Progenitor cell of endocrine pancreas (in vitro differentiated cells): ENCODE data around the gene NR1D2. TPM values are rescaled to one million over a fixed set of nuclear protein-coding genes. Genes with fewer than 3 reads are reported as not detected.

Experiments used
- DNase-seq: peaks from one replicate; pipeline ENCODE4 v3.0.0; 2021; ENCODE audit warnings: low spot score; ENCODE audit not compliant: unreplicated experiment
- H3K27ac Mint-ChIP-seq: 2 replicates; pipeline ENCODE4 v1.8.0; 2021; ENCODE audit warnings: mild to moderate bottlenecking, moderate library complexity, mixed read lengths
- H3K27me3 Mint-ChIP-seq: 2 replicates; pipeline ENCODE4 v1.8.0; 2021; ENCODE audit warnings: mixed read lengths
- H3K36me3 Mint-ChIP-seq: 2 replicates; pipeline ENCODE4 v1.8.0; 2022; ENCODE audit warnings: mixed read lengths; ENCODE audit not compliant: insufficient read depth
- H3K4me1 Mint-ChIP-seq: 2 replicates; pipeline ENCODE4 v1.8.0; 2021; ENCODE audit warnings: low read depth, mixed read lengths
- H3K4me3 Mint-ChIP-seq: 2 replicates; pipeline ENCODE4 v1.8.0; 2021; ENCODE audit warnings: low read depth, mild to moderate bottlenecking, moderate library complexity, mixed read lengths
- H3K9me3 Mint-ChIP-seq: 2 replicates; pipeline ENCODE4 v1.8.0; 2021; ENCODE audit warnings: low read depth, mixed read lengths
- CTCF ChIP-seq: fragments of 200-600 bp; sonication (generic); IDR thresholded peaks from one replicate; pipeline ENCODE4 v1.5.0; 2021; ENCODE audit warnings: antibody characterized with exemption, mild to moderate bottlenecking; ENCODE audit not compliant: unreplicated experiment
- total RNA-seq: library from RNA; stranded (reverse); gene quantifications from 2 replicates; pipeline ENCODE4 v1.2.1, GENCODE V29; 2021

Gene NR1D2
- total RNA-seq, 1 donor from 2014 or later: 14.9 TPM

GRCh38 chr3:23919628-23920027 is 25.5 kb upstream of the NR1D2 start:
- Mint-ChIP-seq H3K4me1 (peaks cover 39% of the 10 kb centered on the region), H3K27me3 (no peaks in the 10 kb centered on the region), H3K36me3 (peaks cover 27% of the 10 kb centered on the region), H3K4me3 (peak overlapping the region; percentile 19), H3K9me3 (no peaks in the 10 kb centered on the region), H3K27ac (no peak overlapping the region)
- DNase-seq: no peak
- no peak for TF ChIP-seq CTCF

GRCh38 chr3:23920151-23920655 is 24.9 kb upstream of the NR1D2 start:
- peak overlapping the region; percentile 19 for H3K4me3 Mint-ChIP-seq
- H3K9me3 Mint-ChIP-seq: no peaks in the 10 kb centered on the region
- no peak for TF ChIP-seq CTCF
- H3K4me1 Mint-ChIP-seq: peaks cover 34% of the 10 kb centered on the region
- no peak for DNase-seq
- peaks cover 27% of the 10 kb centered on the region for H3K36me3 Mint-ChIP-seq
- H3K27ac Mint-ChIP-seq: peak overlapping the region; percentile 83
- H3K27me3 Mint-ChIP-seq: no peaks in the 10 kb centered on the region

- DNase-seq: no peak
- H3K4me1 Mint-ChIP-seq: peaks cover 26% of the 10 kb centered on the region
- no peaks in the 10 kb centered on the region for H3K9me3 Mint-ChIP-seq
- H3K4me3 Mint-ChIP-seq: no peak overlapping the region
- peaks cover 27% of the 10 kb centered on the region for H3K36me3 Mint-ChIP-seq
- peak overlapping the region; percentile 63 for H3K27ac Mint-ChIP-seq
- H3K27me3 Mint-ChIP-seq: no peaks in the 10 kb centered on the region
- TF ChIP-seq CTCF: no peak
Observed at GRCh38 chr3:23921052-23921511, 24.0 kb upstream of the NR1D2 start.

GRCh38 chr3:23923786-23924185 is 21.3 kb upstream of the NR1D2 start:
- no peak overlapping the region for H3K27ac Mint-ChIP-seq
- DNase-seq: no peak
- no peaks in the 10 kb centered on the region for H3K9me3 Mint-ChIP-seq
- peaks cover 15% of the 10 kb centered on the region for H3K36me3 Mint-ChIP-seq
- H3K4me3 Mint-ChIP-seq: no peak overlapping the region
- H3K4me1 Mint-ChIP-seq: peaks cover 19% of the 10 kb centered on the region
- no peak for TF ChIP-seq CTCF
- H3K27me3 Mint-ChIP-seq: no peaks in the 10 kb centered on the region

- H3K27me3 Mint-ChIP-seq: no peaks in the 10 kb centered on the region
- no peak for TF ChIP-seq CTCF
- no peaks in the 10 kb centered on the region for H3K9me3 Mint-ChIP-seq
- H3K27ac Mint-ChIP-seq: no peak overlapping the region
- H3K4me3 Mint-ChIP-seq: no peak overlapping the region
- peaks cover 1% of the 10 kb centered on the region for H3K36me3 Mint-ChIP-seq
- peaks cover 6% of the 10 kb centered on the region for H3K4me1 Mint-ChIP-seq
- no peak for DNase-seq
Observed at GRCh38 chr3:23926246-23926645, 18.8 kb upstream of the NR1D2 start.
